HL-60 (cell line): Measurements from ENCODE around the gene FOXA3.

Experiments
- CTCF ChIP-seq: IDR thresholded peaks from one replicate; pipeline ENCODE4 v1.5.1; 2011; ENCODE audit warnings: low read length, control low read depth, inconsistent platforms; ENCODE audit not compliant: insufficient read depth
- GABPA ChIP-seq: IDR thresholded peaks from 2 replicates; pipeline ENCODE4 v1.6.1; 2012; ENCODE audit warnings: low read depth
- POLR2AphosphoS5 ChIP-seq: IDR thresholded peaks from 2 replicates; pipeline ENCODE4 v1.6.1; 2012; ENCODE audit warnings: low read depth
- REST ChIP-seq: IDR thresholded peaks from 2 replicates; pipeline ENCODE4 v1.6.1; 2012; ENCODE audit warnings: low read depth; ENCODE audit not compliant: insufficient replicate concordance

GRCh38 chr19:45865269-45865948 lies 1.3 kb downstream of the FOXA3 start:
- TF ChIP-seq CTCF = no peak
- no peak for TF ChIP-seq GABPA
- TF ChIP-seq REST = no peak
- no peak for TF ChIP-seq POLR2AphosphoS5
